Measurements from ENCODE around the gene KSR2.

DNA sequence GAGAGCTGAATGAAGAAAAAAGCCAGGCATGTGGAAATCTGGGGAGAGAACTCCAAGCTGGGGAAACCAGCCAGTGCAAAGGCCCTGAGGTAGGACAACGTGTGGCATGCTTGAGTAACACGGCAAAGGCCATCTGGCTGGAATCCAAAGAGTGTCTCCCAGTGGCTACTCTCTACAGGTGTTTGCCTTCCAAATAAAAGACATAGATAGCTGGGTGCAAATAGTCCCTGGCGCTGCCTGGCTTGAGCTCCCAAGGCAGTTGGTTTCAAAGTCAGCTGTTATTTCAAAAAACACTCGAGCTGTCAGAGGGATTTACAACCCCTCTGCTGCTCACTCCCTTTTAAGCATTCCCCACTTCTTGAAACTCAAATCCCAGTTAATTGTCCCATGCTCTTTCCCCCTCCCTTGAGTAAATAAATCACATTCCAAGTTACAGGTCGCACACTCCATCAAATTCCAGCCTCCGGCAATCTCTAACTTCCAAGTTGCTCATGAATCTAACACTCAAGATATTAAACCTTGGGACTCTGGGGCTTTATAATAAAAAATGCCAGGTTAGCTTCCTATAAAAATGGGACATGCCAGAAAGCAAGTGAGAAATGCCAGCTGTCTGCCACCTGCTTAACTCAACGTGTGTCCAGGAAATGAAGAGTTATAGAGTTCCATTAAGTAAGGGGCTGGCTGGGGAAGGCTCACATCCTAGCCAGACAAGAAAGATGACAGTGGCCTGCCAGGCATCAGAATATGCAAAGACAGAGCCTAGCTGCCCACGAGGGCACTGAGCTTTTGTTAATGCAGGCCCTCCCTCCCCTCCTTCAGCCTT lies 473.7 kb downstream of the KSR2 start:
- no peak for TF ChIP-seq CTCF (IDR thresholded peaks at IDR 0.05)
- TF ChIP-seq POLR2A (IDR thresholded peaks at IDR 0.05), result no peak

Measured in testis (tissue), 2 donors.